ENCODE results near the gene PRDM2. TPM values are rescaled to one million over a fixed set of nuclear protein-coding genes. Genes with fewer than 3 reads are reported as not detected.

Gene PRDM2
- total and polyA plus RNA-seq, 2 of the 13 experiments (the other 11 are each of a cell fraction or from before 2014, with no cell fraction given) = 4.0 to 6.5 TPM

DNA sequence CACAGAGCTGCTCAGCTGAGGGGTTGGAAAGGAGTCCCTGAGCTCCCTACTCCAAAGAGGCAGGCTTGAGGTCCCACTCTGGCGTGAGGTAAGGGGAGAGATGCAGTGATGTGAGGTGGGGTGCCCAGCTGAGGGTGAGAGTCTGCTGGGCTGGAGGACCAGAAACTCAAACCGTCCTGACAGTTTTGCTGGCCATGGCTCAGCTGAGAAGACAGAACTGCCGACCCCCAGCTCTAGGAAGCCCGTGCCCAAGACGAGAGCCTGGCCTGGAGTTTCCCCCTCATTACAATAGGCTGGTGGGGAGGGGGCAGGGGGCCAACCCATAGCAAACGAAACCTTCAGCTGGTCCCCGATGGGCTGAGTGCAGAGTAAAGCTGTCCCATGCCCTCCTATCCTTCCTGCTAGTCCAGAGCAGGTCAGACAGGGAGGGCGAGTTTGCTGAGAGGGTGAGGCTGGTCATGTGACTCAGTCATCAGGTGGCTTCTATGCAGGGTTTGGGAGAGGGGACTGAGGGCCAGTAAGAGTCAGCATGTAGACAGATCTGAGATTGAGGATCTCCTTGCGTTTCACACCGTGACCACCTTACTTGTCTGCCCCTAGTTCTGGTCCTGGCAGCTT lies 129.3 kb downstream of the PRDM2 start:
- Histone ChIP-seq H3K4me3 (replicated peaks in 1 of 3; ENCODE audit: insufficient read depth in 1 of 3, low read depth in 2 of 3, low read length in 3 of 3) (peak overlapping the region in 1 of 3 experiments; percentile 60; a peak in 1 of 6 replicates), H3K27ac (ENCODE audit: extremely low read length, insufficient read depth, low read length) (no peak overlapping the region), H3K36me3 (replicated peaks in 1 of 2; ENCODE audit: control insufficient read depth in 1 of 2, insufficient read depth in 2 of 2, low read length in 2 of 2) (no peaks in the 10 kb centered on the region), H3K4me2 (ENCODE audit: low read depth, low read length) (peak overlapping the region; percentile 65), H4K20me1 (ENCODE audit: insufficient read depth, low read length) (no peaks in the 10 kb centered on the region), H3K9me3 (ENCODE audit: low read length) (no peaks in the 10 kb centered on the region), H2AFZ (ENCODE audit: low read length) (no peak overlapping the region), H3K9ac (ENCODE audit: insufficient read depth, low read depth, low read length) (no peak overlapping the region), H3K27me3 (ENCODE audit: control insufficient read depth in 1 of 2, insufficient read depth in 2 of 2, low read length in 2 of 2) (peaks cover 1 to 5% of the 10 kb centered on the region in 2 experiments; a peak in 2 of 5 replicates), H3K4me1 (ENCODE audit: insufficient read depth, low read length) (peaks cover 8% of the 10 kb centered on the region), H3K79me2 (ENCODE audit: insufficient read depth, low read length) (no peaks in the 10 kb centered on the region)
- TF ChIP-seq TEAD3 (CRISPR knock-in tag; optimal IDR thresholded peaks at IDR 0.05; ENCODE audit: borderline replicate concordance) (no peak), TMF1 (CRISPR knock-in tag; IDR thresholded peaks at IDR 0.05; ENCODE audit: low read depth) (no peak), ZNF883 (CRISPR knock-in tag; IDR thresholded peaks at IDR 0.05; ENCODE audit: not compliant biosample characterization) (peak; percentile 29)
- TF ChIP-seq, protein P1, sequence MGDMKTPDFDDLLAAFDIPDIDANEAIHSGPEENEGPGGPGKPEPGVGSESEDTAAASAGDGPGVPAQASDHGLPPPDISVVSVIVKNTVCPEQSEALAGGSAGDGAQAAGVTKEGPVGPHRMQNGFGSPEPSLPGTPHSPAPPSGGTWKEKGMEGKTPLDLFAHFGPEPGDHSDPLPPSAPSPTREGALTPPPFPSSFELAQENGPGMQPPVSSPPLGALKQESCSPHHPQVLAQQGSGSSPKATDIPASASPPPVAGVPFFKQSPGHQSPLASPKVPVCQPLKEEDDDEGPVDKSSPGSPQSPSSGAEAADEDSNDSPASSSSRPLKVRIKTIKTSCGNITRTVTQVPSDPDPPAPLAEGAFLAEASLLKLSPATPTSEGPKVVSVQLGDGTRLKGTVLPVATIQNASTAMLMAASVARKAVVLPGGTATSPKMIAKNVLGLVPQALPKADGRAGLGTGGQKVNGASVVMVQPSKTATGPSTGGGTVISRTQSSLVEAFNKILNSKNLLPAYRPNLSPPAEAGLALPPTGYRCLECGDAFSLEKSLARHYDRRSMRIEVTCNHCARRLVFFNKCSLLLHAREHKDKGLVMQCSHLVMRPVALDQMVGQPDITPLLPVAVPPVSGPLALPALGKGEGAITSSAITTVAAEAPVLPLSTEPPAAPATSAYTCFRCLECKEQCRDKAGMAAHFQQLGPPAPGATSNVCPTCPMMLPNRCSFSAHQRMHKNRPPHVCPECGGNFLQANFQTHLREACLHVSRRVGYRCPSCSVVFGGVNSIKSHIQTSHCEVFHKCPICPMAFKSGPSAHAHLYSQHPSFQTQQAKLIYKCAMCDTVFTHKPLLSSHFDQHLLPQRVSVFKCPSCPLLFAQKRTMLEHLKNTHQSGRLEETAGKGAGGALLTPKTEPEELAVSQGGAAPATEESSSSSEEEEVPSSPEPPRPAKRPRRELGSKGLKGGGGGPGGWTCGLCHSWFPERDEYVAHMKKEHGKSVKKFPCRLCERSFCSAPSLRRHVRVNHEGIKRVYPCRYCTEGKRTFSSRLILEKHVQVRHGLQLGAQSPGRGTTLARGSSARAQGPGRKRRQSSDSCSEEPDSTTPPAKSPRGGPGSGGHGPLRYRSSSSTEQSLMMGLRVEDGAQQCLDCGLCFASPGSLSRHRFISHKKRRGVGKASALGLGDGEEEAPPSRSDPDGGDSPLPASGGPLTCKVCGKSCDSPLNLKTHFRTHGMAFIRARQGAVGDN (CRISPR knock-in tag; IDR thresholded peaks at IDR 0.05) = peak; percentile 6; the same call in 1 of the 2 replicates
- POLR2A ChIA-PET = no interaction called here
- ATAC-seq = peak; percentile 40; the same call in 2 of the 3 replicates
- WGBS (ENCODE audit: low lambda C conversion rate) = 42% methylated on average over 7 of the region's 10 CpGs
- no peak for DNase-seq (ENCODE audit: low spot score)
- intact Hi-C loops (cut with micrococcal nuclease; ENCODE audit: unreplicated experiment) = loop anchor here (2.0 kb wide), 1 partner anchor 132 kb away; no protein-coding TSS in a partner anchor
- in situ Hi-C loops (cut with HindIII; ENCODE audit: extremely low pct_ligation_motif_present, low pct_unique_long_range_greater_than_20kb) = loop anchor here (5.0 kb wide), 1 partner anchor 128 kb away; no protein-coding TSS in a partner anchor
- no TSS peak for BruUV-seq (replicated peaks)
- CTCF ChIA-PET (ENCODE audit: low intra/inter-chr PET ratio, low total read pairs) = interaction anchor here (1.4 kb wide), 1 partner anchor 131 kb away, joined by 6 read pairs; no protein-coding TSS in a partner anchor
- no peak for FAIRE-seq

Data from HepG2 (cell line).